H1 (cell line): ENCODE data around the gene GPR35. TPM values are rescaled to one million over a fixed set of nuclear protein-coding genes. Genes with fewer than 3 reads are reported as not detected.

Source experiments
- CBX5 ChIP-seq: fragments of 300-800, 300-1000 bp; sonication (generic); IDR thresholded peaks from 2 replicates; pipeline ENCODE4 v1.7.1; 2016; ENCODE audit warnings: antibody characterized with exemption, low read length, low read depth
- CHD7 ChIP-seq: fragments of 300-600 bp; sonication (generic); IDR thresholded peaks from 2 replicates; pipeline ENCODE4 v1.7.1; 2012; ENCODE audit warnings: low read length, moderate library complexity, mild to moderate bottlenecking, inconsistent platforms; ENCODE audit not compliant: insufficient replicate concordance
- CTCF ChIP-seq, 3 experiments: IDR thresholded peaks; 1 replicate in 2 of 3; 2 replicates in 1 of 3; pipeline versions ENCODE4 v1.5.1 to v1.6.1; 2011; ENCODE audit warnings: low read length in 3 of 3, mild to moderate bottlenecking in 3 of 3, inconsistent platforms in 2 of 3, low read depth in 1 of 3, moderate library complexity in 1 of 3; ENCODE audit not compliant: insufficient read depth in 1 of 3; ENCODE audit errors: control extremely low read depth in 1 of 3
- GTF2F1 ChIP-seq: IDR thresholded peaks from 2 replicates; pipeline ENCODE4 v1.6.1; 2012; ENCODE audit warnings: low read depth, low read length, improper control_type of control experiment, borderline replicate concordance
- KDM4A ChIP-seq: IDR thresholded peaks from one replicate; pipeline ENCODE4 v1.7.1; 2012; ENCODE audit warnings: low read depth, mild to moderate bottlenecking, moderate library complexity, low read length, inconsistent platforms; ENCODE audit not compliant: severe bottlenecking
- TCF12 ChIP-seq: IDR thresholded peaks from 2 replicates; pipeline ENCODE4 v1.6.1; 2011; ENCODE audit warnings: low read depth, mild to moderate bottlenecking, low read length
- polyA plus RNA-seq, 7 experiments: library from polyadenylated mRNA; depleted of rRNA in 3 of 7; stranded (reverse) in 5 of 7; unstranded in 2 of 7; fragments of >200 nt in 5 of 7; fragments of 200-250 nt in 2 of 7; gene quantifications; 1 replicate in 5 of 7; 2 replicates in 1 of 7; 4 replicates in 1 of 7; pipeline versions ENCODE4 v1.2.1 to v1.2.3, GENCODE V29; 2011 to 2013; ENCODE audit warnings: missing spikeins in 2 of 7, mixed read lengths in 2 of 7
- total RNA-seq: library from RNA; stranded (reverse); fragmentation: NEBNext Ultra II Directional; extraction: Animal tissue kit (Norgen Biotek cat#: 25700); gene quantifications from 2 replicates; pipeline ENCODE4 v1.2.1, GENCODE V29; 2021

GPR35 gene
- total and polyA plus RNA-seq, 2 of the 8 experiments (the other 6 are each of a cell fraction or from before 2014, with no cell fraction given): 0.47 TPM; not detected in 1

GRCh38 chr2:240613781-240614180 lies 11.5 kb upstream of the GPR35 start (continued):
- no peak for TF ChIP-seq CHD7
- TF ChIP-seq TCF12: no peak
- no peak for TF ChIP-seq CTCF (IDR thresholded peaks at IDR 0.05; ENCODE audit: control extremely low read depth in 1 of 3, insufficient read depth in 1 of 3, low read depth in 1 of 3, low read length in 3 of 3)
- no peak for TF ChIP-seq KDM4A
- TF ChIP-seq GTF2F1: no peak
- no peak for TF ChIP-seq CBX5
